Spleen (tissue), 11 donors: ENCODE results near the gene TSPOAP1. TPM values are rescaled to one million over a fixed set of nuclear protein-coding genes. Genes with fewer than 3 reads are reported as not detected.

Source experiments
- DNase-seq: peaks from one replicate; pipeline ENCODE4 v3.0.0-alpha.2; 2020
- H3K27ac ChIP-seq, 8 donors: fragments of 200-600 bp; sonication (generic) in 7 of 8; 1 replicate in 4 of 8; 2 replicates in 4 of 8; pipeline versions ENCODE4 v1.5.0 to v1.8.0; 2016 to 2021; ENCODE audit warnings: inconsistent platforms in 4 of 8, mild to moderate bottlenecking in 4 of 8, moderate library complexity in 1 of 8
- H3K27me3 ChIP-seq, 7 donors: fragments of 200-600 bp; sonication (generic) in 6 of 7; replicated peaks in 1 of 7; 1 replicate in 4 of 7; 2 replicates in 3 of 7; pipeline versions ENCODE4 v1.5.0 to v1.8.0; 2016 to 2021; ENCODE audit warnings: inconsistent platforms in 3 of 7, mild to moderate bottlenecking in 1 of 7
- H3K36me3 ChIP-seq, 6 donors: fragments of 200-600 bp; sonication (generic) in 5 of 6; 1 replicate in 4 of 6; 2 replicates in 2 of 6; pipeline versions ENCODE4 v1.5.0 to v1.8.0; 2016 to 2021; ENCODE audit warnings: inconsistent platforms in 2 of 6
- H3K4me1 ChIP-seq, 6 donors: fragments of 200-600 bp; sonication (generic) in 5 of 6; 1 replicate in 3 of 6; 2 replicates in 3 of 6; pipeline versions ENCODE4 v1.5.0 to v1.8.0; 2016 to 2021; ENCODE audit warnings: inconsistent platforms in 3 of 6
- H3K4me3 ChIP-seq, 8 donors: fragments of 200-600 bp; sonication (generic) in 7 of 8; 1 replicate in 4 of 8; 2 replicates in 4 of 8; pipeline versions ENCODE4 v1.5.0 to v1.8.0; 2016 to 2021; ENCODE audit warnings: inconsistent platforms in 4 of 8, mild to moderate bottlenecking in 4 of 8, moderate library complexity in 2 of 8
- H3K9me3 ChIP-seq, 8 donors: fragments of 200-600 bp; sonication (generic) in 7 of 8; 1 replicate in 4 of 8; 2 replicates in 4 of 8; pipeline versions ENCODE4 v1.5.0 to v1.8.0; 2016 to 2021; ENCODE audit warnings: inconsistent platforms in 4 of 8
- POLR2A ChIP-seq, 3 donors: fragments of 450-650 bp; IDR thresholded peaks; one replicate each; pipeline ENCODE4 v1.5.1; 2017; ENCODE audit warnings: antibody characterized with exemption in 3 of 3, mild to moderate bottlenecking in 1 of 3
- POLR2AphosphoS5 ChIP-seq, 3 donors: sonication (generic); formaldehyde crosslinking; IDR thresholded peaks; one replicate each; pipeline ENCODE4 v1.5.1; 2017; ENCODE audit warnings: antibody characterized with exemption in 3 of 3
- WGBS, 5 donors: extraction: QIAGEN DNeasy Blood & Tissue Kit in 3 of 5; methylation state at CpG; one replicate each; pipeline versions ENCODE4 v1.1.5 to v1.1.7; 2013 to 2018; 5-methylcytosine and 5-hydroxymethylcytosine counted together
- intact Hi-C: fragments of 100-400 bp; cut with DNase I; formaldehyde crosslinking; loops from one replicate; pipeline ENCODE4 v1.15.0; 2023; ENCODE audit warnings: low total_unique reads
- polyA plus RNA-seq, 3 donors: library from polyadenylated mRNA; stranded (reverse); fragments of 200-250 nt; gene quantifications; one replicate each; pipeline ENCODE4 v1.2.1, GENCODE V29; 2013
- total RNA-seq, 7 donors: library from RNA; depleted of rRNA in 3 of 7; stranded (reverse); fragments of >200 nt in 3 of 7; fragmentation: NEBNext Ultra II Directional in 4 of 7; extraction: Animal tissue kit (Norgen Biotek cat#: 25700) in 4 of 7; gene quantifications; one replicate each; pipeline versions ENCODE4 v1.1.0 to v1.2.1, GENCODE V29; 2016 to 2021
- TF ChIP-seq, protein P1 (sequence below), 11 experiments: fragments of 200-600 bp in 7 of 11; fragments of 450-650 bp in 4 of 11; sonication (generic) in 4 of 11; IDR thresholded peaks in 8 of 11; conservative IDR thresholded peaks in 3 of 11; 1 replicate in 7 of 11; 2 replicates in 4 of 11; pipeline versions ENCODE4 v1.4.0 to v1.8.0; 2016 to 2021; ENCODE audit warnings: antibody characterized with exemption in 11 of 11, inconsistent platforms in 4 of 11, mild to moderate bottlenecking in 1 of 11
- donor health status: healthy with polysubstance abuse.
- donor health status: DM: no; HTN: no; CAD: no; lungs with moderate emphysema.
- donor health status: DM: no; HTN: no; CAD: no.
- donor health status: Bipolar disorder and iron deficiency.
- donor health status: healthy.
- donor health status: DM: no; HTN: no; CAD: no.
- donor health status: DM: yes; HTN: yes; CAD: no.

The TSPOAP1 gene
- total and polyA plus RNA-seq, 10 donors = 11.5 to 31.8 (median 18.6) TPM

GRCh38 chr17:58312021-58312630 lies 16.5 kb downstream of the TSPOAP1 start:
- intact Hi-C loops = loop anchor here (10.0 kb wide), 1 partner anchor 103 kb away; the partner anchor contains the start of gene RNF43
- peaks cover 0 to 46% (median 0%) of the 10 kb centered on the region in 6 donors for H3K36me3 ChIP-seq
- 76 to 95% (median 91%) methylated on average over 8 to 23 of the region's 23 CpGs for WGBS, 5 donors

GRCh38 chr17:58311429-58311894 lies 17.1 kb downstream of the TSPOAP1 start:
- TF ChIP-seq POLR2AphosphoS5 (IDR thresholded peaks at IDR 0.05) = no peak
- no peak for TF ChIP-seq POLR2A (IDR thresholded peaks at IDR 0.05)
- TF ChIP-seq, protein P1, sequence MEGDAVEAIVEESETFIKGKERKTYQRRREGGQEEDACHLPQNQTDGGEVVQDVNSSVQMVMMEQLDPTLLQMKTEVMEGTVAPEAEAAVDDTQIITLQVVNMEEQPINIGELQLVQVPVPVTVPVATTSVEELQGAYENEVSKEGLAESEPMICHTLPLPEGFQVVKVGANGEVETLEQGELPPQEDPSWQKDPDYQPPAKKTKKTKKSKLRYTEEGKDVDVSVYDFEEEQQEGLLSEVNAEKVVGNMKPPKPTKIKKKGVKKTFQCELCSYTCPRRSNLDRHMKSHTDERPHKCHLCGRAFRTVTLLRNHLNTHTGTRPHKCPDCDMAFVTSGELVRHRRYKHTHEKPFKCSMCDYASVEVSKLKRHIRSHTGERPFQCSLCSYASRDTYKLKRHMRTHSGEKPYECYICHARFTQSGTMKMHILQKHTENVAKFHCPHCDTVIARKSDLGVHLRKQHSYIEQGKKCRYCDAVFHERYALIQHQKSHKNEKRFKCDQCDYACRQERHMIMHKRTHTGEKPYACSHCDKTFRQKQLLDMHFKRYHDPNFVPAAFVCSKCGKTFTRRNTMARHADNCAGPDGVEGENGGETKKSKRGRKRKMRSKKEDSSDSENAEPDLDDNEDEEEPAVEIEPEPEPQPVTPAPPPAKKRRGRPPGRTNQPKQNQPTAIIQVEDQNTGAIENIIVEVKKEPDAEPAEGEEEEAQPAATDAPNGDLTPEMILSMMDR (IDR thresholded peaks at IDR 0.05 in 8 of 11, conservative IDR thresholded peaks at IDR 0.05 in 3 of 11) = no peak
- WGBS, 5 donors = 89 to 100% (median 96%) methylated on average over 4 to 9 of the region's 9 CpGs

More at GRCh38 chr17:58312021-58312630, 16.5 kb downstream of the TSPOAP1 start:
- no peak for DNase-seq
- TF ChIP-seq, protein P1 (IDR thresholded peaks at IDR 0.05 in 8 of 11, conservative IDR thresholded peaks at IDR 0.05 in 3 of 11) = no peak
- TF ChIP-seq POLR2A (IDR thresholded peaks at IDR 0.05) (no peak), POLR2AphosphoS5 (IDR thresholded peaks at IDR 0.05) (no peak)
- H3K4me3 ChIP-seq = no peak overlapping the region
- no peak overlapping the region for H3K27ac ChIP-seq
- peaks cover 0 to 17% (median under 1%) of the 10 kb centered on the region in 6 donors for H3K4me1 ChIP-seq
- H3K27me3 ChIP-seq = no peaks in the 10 kb centered on the region
- no peaks in the 10 kb centered on the region for H3K9me3 ChIP-seq

GRCh38 chr17:58310511-58311428 lies 17.8 kb downstream of the TSPOAP1 start:
- Histone ChIP-seq H3K9me3 (no peaks in the 10 kb centered on the region), H3K27ac (no peak overlapping the region), H3K4me3 (no peak overlapping the region), H3K27me3 (no peaks in the 10 kb centered on the region), H3K4me1 (peaks cover 0 to 11% (median 0%) of the 10 kb centered on the region in 6 donors), H3K36me3 (peaks cover 0 to 50% (median 0%) of the 10 kb centered on the region in 6 donors)
- 88 to 95% (median 91%) methylated on average over 15 to 23 of the region's 23 CpGs for WGBS, 5 donors
- intact Hi-C loops = loop anchor here (10.0 kb wide), 1 partner anchor 104 kb away; the partner anchor contains the start of gene RNF43
- no peak for TF ChIP-seq POLR2AphosphoS5 (IDR thresholded peaks at IDR 0.05)
- TF ChIP-seq, protein P1 (IDR thresholded peaks at IDR 0.05 in 8 of 11, conservative IDR thresholded peaks at IDR 0.05 in 3 of 11) = no peak
- no peak for TF ChIP-seq POLR2A (IDR thresholded peaks at IDR 0.05)
- DNase-seq = no peak

More at GRCh38 chr17:58311429-58311894, 17.1 kb downstream of the TSPOAP1 start:
- Histone ChIP-seq H3K27ac (no peak overlapping the region), H3K27me3 (no peaks in the 10 kb centered on the region), H3K4me1 (peaks cover 0 to 11% (median 0%) of the 10 kb centered on the region in 6 donors), H3K4me3 (no peak overlapping the region), H3K9me3 (no peaks in the 10 kb centered on the region), H3K36me3 (peaks cover 0 to 50% (median 0%) of the 10 kb centered on the region in 6 donors)
- intact Hi-C loops = loop anchor here (10.0 kb wide), 1 partner anchor 103 kb away; the partner anchor contains the start of gene RNF43
- no peak for DNase-seq
